Esophagus squamous epithelium (tissue), 4 donors: ENCODE results near the gene DDX28.

Experiments used
- POLR2A ChIP-seq, 4 donors: fragments of 450-650 bp; IDR thresholded peaks; one replicate each; pipeline ENCODE4 v1.6.1; 2017; ENCODE audit warnings: antibody characterized with exemption in 4 of 4, mild to moderate bottlenecking in 4 of 4, moderate library complexity in 3 of 4
- TF ChIP-seq, protein P1 (sequence below), 6 experiments: fragments of 450-650 bp in 4 of 6; fragments of 200-600 bp in 2 of 6; sonication (generic) in 2 of 6; IDR thresholded peaks; one replicate each; pipeline ENCODE4 v1.5.1; 2016 to 2019; ENCODE audit warnings: antibody characterized with exemption in 6 of 6, mild to moderate bottlenecking in 4 of 6, moderate library complexity in 4 of 6

- TF ChIP-seq, protein P1, sequence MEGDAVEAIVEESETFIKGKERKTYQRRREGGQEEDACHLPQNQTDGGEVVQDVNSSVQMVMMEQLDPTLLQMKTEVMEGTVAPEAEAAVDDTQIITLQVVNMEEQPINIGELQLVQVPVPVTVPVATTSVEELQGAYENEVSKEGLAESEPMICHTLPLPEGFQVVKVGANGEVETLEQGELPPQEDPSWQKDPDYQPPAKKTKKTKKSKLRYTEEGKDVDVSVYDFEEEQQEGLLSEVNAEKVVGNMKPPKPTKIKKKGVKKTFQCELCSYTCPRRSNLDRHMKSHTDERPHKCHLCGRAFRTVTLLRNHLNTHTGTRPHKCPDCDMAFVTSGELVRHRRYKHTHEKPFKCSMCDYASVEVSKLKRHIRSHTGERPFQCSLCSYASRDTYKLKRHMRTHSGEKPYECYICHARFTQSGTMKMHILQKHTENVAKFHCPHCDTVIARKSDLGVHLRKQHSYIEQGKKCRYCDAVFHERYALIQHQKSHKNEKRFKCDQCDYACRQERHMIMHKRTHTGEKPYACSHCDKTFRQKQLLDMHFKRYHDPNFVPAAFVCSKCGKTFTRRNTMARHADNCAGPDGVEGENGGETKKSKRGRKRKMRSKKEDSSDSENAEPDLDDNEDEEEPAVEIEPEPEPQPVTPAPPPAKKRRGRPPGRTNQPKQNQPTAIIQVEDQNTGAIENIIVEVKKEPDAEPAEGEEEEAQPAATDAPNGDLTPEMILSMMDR (IDR thresholded peaks at IDR 0.05), result no peak
- no peak for TF ChIP-seq POLR2A (IDR thresholded peaks at IDR 0.05)
Observed at GRCh38 chr16:68072038-68072695, 49.1 kb upstream of the DDX28 start.
